NCI-H187 (cell line): ENCODE results near the gene RFTN2.
A peak's percentile ranks its signal among the peaks of the same experiment; 100 is the strongest.
"Not testable (repeated sequence)": the region's sequence is repeated elsewhere in the genome, so short reads cannot be mapped to it uniquely, and the experiment has no call there.

Experiments
- DNase-seq, 2 experiments: peaks; one replicate each; lab custom pipeline; 2025; lab: John Stamatoyannopoulos, UW

The RFTN2 gene, protein sequence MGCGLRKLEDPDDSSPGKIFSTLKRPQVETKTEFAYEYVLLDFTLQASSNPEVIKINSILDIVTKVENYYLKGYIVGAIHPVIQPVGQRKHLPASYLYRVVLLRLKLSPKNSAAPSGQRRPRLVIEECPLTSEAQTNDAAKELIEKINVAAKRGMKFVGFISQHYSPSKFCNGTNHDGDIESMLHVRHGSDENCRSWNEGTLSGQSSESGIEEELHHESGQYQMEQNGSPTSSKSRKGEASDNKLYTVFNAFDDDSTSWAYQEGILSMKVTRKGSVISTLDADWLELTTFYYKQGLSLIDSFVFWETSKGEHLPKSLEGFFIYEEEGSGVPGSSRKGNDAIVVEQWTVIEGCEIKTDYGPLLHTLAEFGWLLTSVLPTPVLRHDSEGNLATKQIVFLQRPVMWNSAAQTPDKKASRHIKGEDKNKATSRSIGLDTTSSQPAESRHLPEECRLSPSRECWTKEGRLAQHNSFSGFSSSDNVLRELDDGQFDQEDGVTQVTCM

DNA sequence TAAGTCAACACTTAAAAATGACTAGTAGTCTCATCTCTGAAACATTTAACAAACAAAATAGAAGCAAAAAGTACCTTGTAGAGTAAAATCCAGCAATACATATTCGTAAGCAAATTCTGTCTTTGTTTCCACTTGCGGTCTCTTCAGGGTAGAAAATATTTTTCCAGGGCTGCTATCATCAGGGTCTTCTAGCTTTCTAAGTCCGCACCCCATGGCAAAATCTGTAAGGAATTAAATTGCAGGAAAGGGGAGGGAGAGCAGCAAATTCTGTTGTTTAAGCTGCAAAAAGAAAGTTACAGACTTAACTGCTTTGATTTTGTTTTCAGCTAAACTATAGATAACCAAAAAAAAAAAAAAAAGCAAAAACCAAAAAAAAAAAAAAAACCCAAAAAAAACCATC, at the start of gene RFTN2:
Gene RFTN2, minus strand, starts transcription at position 342 of the 400 bp plus-strand sequence. Its CDS starts 129 bp downstream, at position 213.
- no peak for DNase-seq

DNA sequence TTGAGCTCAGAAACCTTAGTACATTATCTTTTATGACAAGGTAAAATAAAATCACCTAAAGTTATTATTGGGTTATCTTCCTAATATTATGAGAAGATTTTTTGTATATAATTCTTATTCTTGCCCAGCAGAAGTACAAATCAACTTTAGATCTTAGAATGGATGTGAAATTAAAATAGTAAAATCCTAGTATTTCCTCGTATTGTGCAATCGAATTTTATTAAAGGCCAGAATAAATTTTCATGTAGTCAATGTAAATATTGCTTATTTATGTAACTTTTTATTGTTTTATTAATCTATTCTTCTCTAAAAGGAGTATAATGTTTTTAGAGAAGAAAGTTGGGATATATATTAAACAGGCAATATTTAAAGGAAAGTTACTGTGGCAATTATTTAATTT, 42.5 kb upstream of the RFTN2 start:
- DNase-seq: no peak

DNA sequence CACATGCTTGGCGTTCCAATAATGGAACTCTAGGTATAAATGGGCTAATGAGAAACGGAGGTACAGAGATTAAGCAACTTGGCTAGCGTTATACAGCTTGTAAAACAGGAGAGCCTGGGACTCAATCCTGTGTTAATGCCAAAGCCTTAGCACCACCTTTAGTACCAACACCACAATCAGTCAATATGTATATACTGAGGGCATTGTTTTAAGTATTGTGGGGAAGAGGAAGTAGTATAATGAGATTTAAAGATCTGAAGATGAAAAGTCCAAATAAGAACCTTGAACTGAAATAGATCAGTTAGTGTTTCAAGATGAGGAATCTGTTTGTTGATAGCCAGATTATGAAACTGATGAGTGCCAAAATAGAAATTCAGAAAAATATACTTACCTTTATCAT, 37.9 kb upstream of the RFTN2 start:
- DNase-seq: no peak

DNA sequence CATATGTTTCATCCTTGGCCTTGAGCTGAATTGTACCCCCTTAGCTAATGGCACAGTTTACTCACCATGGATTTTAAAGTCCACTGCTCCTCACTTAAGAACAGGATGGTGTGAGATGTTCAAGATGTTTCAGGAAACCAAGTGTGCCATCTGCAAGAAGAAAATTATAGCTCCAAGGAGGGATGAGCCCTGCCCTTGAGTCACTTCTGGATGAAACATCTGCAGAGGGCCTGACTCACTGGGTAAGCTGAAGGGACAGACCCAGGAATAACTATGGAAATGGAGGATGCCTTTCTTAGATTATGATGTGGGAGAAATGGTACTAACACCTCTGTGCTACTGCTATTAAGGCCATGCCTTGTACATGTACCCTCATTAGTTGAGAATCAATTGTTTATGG, 36.2 kb upstream of the RFTN2 start:
- DNase-seq: no peak

DNA sequence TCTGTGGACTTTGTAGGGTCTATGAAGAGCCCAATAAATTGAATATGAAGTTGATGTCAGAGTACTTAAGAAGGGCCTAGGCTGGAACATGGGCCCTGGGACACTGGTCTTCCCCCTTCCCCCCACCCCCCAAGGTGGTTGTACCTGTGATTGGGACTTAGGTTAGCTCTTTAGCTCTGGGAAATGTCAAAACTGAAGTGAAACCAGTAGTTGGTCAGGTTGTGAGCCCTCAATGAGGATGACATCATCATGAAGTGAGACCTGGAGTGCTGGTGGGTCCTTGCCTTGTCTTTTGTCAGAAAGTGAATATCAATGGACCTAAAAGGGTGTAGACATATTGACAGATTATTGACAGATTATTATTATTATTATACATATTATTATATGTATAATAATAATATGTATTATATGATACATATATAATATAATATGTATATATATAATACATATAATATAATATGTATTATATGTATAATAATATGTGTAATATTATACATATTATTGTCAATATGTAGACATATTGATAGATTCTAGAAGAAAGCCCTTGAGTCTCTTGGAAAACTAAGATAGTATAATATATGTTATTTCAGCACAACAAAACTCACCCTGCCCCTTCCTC, 35.1 kb upstream of the RFTN2 start:
- no peak for DNase-seq

DNA sequence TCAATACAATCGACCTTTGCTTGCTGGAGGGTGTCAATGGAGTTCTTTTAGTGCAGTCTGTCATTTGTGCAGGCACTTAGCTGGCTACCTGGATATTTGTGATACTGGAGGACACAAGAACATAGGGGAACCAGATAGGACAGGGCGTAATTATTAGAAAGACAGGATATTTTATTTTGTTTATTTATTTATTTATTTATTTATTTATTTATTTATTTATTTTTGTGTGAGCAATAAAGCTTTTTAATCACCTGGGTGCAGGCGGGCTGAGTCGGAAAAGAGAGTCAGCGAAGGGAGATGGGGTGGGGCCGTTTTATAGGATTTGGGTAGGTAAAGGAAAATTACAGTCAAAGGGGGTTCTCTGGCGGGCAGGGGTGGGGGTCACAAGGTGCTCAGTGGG, 33.8 kb upstream of the RFTN2 start:
- not testable (repeated sequence) for DNase-seq

DNA sequence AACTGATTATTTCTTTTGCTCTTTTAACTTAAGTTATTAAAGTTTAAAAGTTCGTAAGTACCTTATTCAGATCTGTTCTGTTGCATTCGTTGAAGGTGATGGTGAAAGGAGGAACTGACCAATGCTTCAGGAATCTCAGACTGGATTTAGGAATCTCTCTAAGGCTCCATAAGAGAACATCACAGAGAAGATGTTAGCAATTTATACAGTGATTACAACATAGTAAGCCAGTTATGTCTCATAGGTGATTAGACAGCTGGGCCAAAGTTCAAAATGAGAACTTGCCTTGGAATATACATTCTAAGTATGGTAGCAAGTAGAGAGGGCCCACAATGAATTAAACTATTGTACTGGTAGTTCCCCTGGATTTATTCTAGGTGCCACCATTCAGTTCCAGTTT, 32.9 kb upstream of the RFTN2 start:
- no peak for DNase-seq

DNA sequence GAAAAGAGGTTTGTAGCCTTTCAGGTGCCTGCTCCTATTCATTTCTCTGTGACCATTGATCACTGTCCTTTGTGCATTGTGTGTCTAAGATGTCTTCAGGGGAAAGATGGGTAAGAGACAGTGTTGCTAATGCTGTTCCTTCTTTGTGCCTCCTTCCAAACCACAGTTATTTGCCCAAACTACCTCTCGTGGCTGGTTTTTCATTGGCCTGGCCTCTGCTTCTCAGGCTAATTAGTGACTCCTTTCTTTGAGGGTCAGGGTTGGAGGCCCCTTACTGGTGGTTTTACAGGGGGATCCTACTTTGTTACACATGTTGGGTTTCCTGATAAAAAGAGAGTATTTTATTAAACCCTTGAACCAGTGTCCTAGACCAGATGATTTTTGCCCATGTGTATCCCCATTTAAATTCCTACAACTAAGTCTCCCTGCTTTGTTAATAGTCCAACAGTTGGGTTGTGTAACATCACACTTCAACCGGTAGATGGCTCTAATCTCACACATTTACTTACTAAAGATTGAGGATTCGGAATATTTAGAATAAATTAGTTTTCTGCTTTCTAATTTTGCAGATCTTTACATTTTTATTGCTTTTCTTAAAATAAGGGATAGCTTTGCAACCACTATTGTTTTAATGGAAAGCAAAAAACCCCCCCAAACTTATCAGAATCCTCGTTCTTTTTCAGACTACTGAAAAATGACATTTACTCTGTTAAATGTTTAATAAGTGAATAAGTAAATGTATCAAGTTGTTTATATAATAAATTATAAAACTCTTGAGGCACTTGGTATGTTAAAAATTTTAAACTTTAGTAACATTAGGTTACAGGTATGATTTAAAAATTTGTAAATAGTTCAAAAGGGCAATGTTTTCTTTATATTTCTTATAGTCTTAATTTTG, 32.2 kb upstream of the RFTN2 start:
- no peak for DNase-seq

DNA sequence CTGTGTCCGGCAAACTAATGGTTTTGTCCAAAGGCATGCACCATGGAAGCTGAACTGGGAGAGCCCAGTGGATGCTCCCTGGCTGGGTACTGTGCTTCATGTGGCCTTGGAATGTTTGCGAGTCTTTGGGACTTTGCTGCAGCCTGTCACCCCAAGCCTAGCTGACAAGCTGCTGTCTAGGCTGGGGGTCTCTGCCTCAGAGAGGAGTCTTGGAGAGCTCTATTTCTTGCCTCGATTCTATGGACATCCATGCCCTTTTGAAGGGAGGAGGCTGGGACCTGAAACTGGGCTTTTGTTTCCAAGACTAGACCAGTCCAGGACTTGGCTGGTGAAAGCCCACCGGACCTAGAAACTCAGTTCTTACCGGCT, 31.4 kb upstream of the RFTN2 start:
- DNase-seq: no peak

DNA sequence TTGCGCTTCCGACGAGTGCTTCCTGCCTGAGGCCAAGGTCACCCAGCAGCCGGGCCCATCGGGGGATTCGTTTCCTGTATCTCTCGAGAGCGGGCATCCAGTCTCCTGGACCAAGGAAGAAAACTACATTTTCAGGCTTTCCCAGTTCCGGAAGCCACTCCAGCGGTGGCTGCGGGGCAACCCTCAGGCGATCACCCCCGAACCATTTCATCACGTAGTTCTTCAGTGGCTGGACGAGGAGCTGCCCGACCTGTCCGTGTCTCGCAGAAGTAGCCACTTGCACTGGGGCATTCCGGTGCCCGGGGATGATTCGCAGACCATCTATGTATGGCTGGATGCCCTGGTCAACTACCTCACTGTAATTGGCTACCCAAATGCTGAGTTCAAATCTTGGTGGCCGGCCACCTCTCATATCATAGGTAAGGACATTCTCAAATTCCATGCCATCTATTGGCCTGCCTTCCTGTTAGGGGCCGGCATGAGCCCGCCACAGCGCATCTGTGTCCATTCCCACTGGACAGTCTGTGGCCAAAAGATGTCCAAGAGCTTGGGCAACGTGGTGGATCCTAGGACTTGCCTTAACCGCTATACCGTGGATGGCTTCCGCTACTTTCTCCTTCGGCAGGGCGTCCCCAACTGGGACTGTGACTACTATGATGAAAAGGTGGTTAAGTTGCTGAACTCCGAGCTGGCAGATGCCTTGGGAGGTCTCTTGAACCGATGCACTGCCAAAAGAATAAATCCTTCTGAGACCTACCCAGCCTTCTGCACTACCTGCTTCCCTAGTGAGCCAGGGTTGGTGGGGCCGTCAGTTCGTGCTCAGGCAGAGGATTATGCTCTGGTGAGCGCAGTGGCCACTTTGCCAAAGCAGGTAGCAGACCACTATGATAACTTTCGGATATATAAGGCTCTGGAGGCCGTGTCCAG, 30.8 kb upstream of the RFTN2 start:
- DNase-seq: no peak

DNA sequence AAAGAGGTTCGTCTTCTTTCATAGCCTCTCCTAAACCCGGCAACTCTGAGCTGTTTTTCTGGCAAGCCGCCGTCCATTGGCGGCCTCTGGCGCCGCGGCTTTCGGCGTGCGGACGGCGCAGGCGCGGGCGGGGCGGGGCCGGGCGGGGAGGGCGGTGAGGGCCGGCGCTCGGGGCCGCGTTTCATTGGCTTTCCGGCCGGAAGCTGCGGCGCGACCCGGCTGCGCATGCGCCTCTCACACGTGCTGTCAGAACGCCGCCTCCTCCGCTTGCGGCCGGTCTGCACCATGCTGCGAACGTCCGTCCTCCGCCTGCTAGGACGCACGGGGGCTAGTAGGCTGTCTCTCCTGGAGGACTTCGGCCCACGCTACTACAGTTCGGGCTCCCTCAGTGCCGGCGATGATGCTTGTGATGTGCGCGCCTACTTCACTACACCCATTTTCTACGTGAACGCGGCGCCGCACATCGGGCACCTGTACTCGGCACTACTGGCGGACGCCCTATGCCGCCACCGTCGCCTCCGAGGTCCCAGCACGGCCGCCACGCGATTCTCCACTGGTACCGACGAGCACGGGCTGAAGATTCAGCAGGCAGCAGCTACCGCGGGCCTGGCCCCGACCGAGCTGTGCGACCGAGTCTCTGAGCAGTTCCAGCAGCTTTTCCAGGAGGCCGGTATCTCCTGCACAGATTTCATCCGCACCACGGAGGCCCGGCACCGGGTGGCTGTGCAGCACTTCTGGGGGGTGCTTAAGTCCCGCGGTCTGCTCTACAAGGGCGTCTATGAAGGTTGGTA, 29.9 kb upstream of the RFTN2 start, which contains the start of gene MARS2:
Gene MARS2, plus strand, starts transcription at position 249 of the 791 bp plus-strand sequence. Its CDS starts 37 bp downstream, at position 286.
- peak; percentile 74 to 79 for DNase-seq

DNA sequence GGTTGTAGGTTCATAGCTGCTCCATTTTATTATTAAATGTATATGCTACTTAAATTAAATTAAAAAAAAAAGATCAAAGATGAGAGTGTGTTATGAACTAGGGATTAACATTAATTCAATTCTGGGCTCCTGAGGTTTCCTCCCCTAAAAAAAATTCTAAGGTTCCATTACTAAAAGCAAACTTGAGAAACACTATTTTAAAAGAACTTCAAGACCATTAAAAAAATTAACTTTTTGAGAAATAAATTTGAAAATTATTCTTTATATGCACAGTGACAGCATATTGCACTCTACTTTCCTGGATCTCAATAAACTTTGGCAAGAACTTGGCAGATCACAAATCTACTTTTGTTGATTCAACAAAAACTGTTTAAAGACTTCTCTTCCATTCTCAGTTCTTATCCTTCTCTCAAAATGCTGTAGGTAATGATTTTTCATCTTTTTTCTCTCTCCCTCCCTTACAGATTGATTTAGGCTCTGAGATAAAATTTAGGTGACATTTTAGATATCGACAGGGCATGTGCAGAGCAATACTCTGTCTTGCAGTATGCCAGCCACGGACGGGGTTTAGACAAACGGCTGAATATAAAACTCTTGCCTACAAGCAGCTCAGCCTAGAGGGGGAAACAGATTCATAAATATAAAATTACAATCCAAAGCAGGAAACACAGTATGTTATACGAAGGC, 29.2 kb upstream of the RFTN2 start:
- no peak for DNase-seq

DNA sequence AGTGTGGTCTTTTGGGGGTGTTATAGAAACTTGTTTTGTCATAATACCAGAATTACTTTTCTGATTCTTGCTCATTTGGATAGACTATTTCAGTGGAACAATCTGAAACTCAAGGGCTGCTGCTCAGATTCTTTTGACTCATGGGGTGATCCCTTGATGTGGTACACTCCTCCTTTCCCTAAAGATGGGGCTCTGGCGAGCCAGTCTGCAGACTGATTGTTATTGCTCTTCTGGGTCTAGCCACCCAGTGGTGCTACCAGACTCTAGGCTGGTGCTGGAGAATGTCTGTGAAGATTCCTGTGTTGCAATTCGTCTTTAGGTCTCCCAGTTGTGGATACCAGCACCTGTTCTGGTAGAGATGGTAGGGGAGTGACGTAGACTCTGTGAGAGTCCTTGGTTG, 25.6 kb upstream of the RFTN2 start:
- DNase-seq: no peak

DNA sequence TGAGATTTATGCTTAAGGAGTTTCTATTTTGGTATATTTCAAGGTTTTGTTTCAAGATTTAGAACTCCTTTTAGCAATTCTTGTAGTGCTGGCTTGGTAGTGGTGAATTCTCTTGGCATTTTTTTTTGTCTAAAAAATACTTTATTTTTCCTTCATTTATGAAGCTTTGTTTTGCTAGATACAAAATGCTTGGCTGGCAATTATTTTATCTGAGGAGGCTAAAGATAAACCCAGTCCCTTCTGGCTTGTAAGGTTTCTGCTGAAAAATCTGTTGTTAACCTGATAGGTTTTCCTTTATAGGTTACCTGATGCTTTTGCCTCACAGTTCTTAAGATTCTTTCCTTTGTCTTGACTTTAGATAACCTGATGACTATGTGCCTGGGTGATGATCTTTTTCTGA, 24.3 kb upstream of the RFTN2 start:
- DNase-seq: not testable (repeated sequence)

DNA sequence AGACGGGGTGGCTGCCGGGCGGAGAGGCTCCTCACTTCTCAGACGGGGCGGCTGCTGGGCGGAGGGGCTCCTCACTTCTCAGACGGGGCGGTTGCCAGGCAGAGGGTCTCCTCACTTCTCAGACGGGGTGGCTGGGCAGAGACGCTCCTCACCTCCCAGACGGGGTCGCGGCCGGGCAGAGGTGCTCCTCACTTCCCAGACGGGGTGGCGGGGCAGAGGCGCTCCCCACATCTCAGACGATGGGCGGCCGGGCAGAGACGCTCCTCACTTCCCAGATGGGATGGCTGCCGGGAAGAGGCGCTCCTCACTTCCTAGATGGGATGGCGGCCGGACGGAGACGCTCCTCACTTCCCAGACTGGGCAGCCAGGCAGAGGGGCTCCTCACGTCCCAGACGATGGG, 21.2 kb upstream of the RFTN2 start:
- not testable (repeated sequence) for DNase-seq

DNA sequence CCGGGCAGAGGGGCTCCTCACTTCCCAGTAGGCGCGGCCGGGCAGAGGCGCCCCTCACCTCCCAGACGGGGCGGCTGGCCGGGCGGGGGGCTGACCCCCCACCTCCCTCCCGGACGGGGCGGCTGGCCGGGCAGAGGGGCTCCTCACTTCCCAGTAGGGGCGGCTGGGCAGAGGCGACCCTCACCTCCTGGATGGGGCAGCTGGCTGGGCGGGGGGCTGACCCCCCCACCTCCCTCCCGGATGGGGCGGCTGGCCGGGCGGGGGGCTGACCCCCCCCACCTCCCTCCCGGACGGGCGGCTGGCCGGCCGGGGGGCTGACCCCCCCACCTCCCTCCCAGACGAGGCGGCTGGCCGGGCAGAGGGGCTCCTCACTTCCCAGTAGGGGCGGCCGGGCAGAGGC, 20.6 kb upstream of the RFTN2 start:
- DNase-seq: not testable (repeated sequence)

DNA sequence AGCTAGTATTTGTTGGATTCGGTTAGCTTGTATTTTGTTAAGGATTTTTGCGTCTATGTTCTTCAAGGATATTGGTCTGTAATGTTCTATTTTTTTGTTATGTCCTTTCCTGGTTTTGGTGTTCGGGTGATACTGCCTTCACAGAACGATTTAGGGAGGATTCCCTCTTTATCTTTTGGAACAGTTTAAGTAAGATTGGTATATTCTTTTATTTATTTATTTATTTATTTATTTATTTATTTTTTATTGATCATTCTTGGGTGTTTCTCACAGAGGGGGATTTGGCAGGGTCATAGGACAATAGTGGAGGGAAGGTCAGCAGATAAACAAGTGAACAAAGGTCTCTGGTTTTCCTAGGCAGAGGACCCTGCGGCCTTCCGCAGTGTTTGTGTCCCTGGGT, 19.8 kb upstream of the RFTN2 start:
- DNase-seq: not testable (repeated sequence)

DNA sequence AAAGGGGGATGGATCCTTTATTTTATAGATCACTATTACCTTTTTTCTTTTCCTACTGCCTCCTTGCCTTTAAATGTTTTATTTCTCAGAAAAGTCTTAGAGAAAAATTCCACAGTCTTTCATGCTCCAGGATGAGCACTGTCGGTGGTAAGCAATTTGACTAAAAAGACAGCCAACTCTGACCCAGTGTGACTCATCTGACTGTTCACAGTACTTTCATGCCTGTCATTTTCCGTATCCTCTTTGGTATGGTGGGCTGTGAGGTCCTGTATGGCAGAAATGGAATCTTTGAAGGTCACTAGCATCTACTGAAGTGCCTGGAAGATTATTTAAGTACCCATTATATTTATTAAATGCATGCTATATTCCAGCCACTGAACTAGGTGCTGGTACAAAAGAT, 2.1 kb upstream of the RFTN2 start:
- DNase-seq: no peak

DNA sequence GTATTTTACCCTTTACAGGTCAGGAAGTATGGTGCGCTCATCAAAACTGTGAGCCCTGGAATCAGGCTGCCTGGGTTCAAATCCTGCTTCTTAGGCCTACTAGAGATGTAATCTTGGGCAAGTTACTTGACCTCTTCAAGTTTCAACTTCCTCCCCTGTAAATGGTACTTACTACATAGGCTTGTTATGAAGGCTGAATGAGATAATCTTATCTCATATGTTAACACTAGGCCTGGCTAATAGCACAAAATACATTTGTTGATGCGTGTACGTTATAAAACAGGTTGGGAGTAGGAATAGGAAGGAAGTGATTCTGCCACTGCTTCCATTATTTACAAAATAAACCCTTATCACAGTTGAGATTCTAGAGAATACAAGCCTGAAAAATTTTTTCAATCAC, 1.7 kb upstream of the RFTN2 start:
- DNase-seq: no peak

DNA sequence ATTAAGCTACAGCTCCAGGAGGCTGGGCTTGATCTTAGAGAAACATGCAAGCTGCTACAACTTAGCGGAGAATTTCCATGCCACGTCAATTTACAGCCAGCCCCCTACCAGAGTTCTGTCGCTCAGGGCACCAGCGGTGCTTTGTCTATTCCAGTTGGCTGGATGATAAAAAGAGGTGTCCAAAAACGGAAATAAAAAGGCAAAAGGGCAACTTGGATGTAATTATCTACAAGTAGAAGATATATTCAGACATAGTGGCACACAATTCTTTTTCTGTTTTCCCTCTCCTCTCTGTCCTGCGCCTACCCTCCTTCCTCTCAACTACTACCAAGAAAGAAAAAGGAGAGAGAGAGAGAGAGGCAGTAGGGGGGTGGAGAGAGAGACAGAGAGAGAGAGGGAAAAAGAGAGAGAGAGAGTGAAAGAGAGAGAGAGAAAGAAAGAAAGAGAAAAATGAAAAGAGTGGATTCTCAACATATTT, 363 bp upstream of the RFTN2 start:
- no peak for DNase-seq
